IMR-90 (cell line): ENCODE results near the gene PDC. TPM values are rescaled to one million over a fixed set of nuclear protein-coding genes. Genes with fewer than 3 reads are reported as not detected.

Source experiments
- ATAC-seq: fragments of 200-7000 bp; cut with Tn5 transposase; 2 replicates; pipeline ENCODE4 v1.9.1; 2020; ENCODE audit warnings: low read depth, mild to moderate bottlenecking, moderate library complexity
- BruUV-seq: library from RNA; stranded (reverse); fragments of 400-500 nt; replicated peaks from 2 replicates; lab custom pipeline; 2021; lab: Mats Ljungman, UMichigan
- CTCF ChIA-PET: fragments of 300-600 bp; formaldehyde crosslinking; extraction: SDS; loops from one replicate; lab custom pipeline; 2021; ENCODE audit warnings: antibody characterized with exemption; lab: Yijun Ruan, JAX
- POLR2A ChIA-PET: fragments of 300-600 bp; sonication (Branson Sonifier 250); formaldehyde crosslinking; loops from one replicate; lab custom pipeline; 2022; ENCODE audit warnings: antibody characterized with exemption; ENCODE audit not compliant: unreplicated experiment; lab: Charles Lee
- DNase-seq: peaks from one replicate; pipeline ENCODE4 v3.0.0; 2013
- H2AFZ ChIP-seq: replicated peaks from 2 replicates; pipeline ENCODE3; 2013; ENCODE audit warnings: low read length, mild to moderate bottlenecking; ENCODE audit not compliant: poor library complexity
- H2AK5ac ChIP-seq: 2 replicates; pipeline ENCODE4 v1.6.1; 2013; ENCODE audit warnings: low read depth, low read length, inconsistent platforms
- H2AK9ac ChIP-seq: replicated peaks from 2 replicates; pipeline ENCODE3; 2013; ENCODE audit warnings: mild to moderate bottlenecking, low read depth, low read length, moderate library complexity; ENCODE audit not compliant: poor library complexity
- H2BK120ac ChIP-seq: 2 replicates; pipeline ENCODE4 v1.6.1; 2013; ENCODE audit warnings: low read depth, low read length, inconsistent platforms
- H2BK15ac ChIP-seq: 3 replicates; pipeline ENCODE4 v1.6.1; 2013; ENCODE audit warnings: low read depth, low read length, inconsistent platforms
- H2BK20ac ChIP-seq: 2 replicates; pipeline ENCODE4 v1.6.1; 2013; ENCODE audit warnings: low read depth, mild to moderate bottlenecking, inconsistent platforms, low read length, moderate library complexity
- H2BK5ac ChIP-seq: 2 replicates; pipeline ENCODE4 v1.6.1; 2013; ENCODE audit warnings: mild to moderate bottlenecking, low read depth, low read length, inconsistent platforms; ENCODE audit not compliant: poor library complexity, severe bottlenecking
- H3K14ac ChIP-seq: replicated peaks from 2 replicates; pipeline ENCODE4 v1.6.1; 2013; ENCODE audit warnings: low read depth, low read length, inconsistent platforms
- H3K18ac ChIP-seq: 2 replicates; pipeline ENCODE4 v1.6.1; 2013; ENCODE audit warnings: low read depth, low read length, control low read depth
- H3K23ac ChIP-seq: 2 replicates; pipeline ENCODE4 v1.6.1; 2013; ENCODE audit warnings: low read depth, low read length, inconsistent platforms
- H3K27ac ChIP-seq: 2 replicates; pipeline ENCODE4 v1.5.1; 2013; ENCODE audit warnings: mild to moderate bottlenecking, control low read depth, low read length; ENCODE audit not compliant: insufficient read depth
- H3K27me3 ChIP-seq: 2 replicates; pipeline ENCODE4 v1.6.1; 2013; ENCODE audit warnings: low read length; ENCODE audit not compliant: control insufficient read depth, insufficient read depth
- H3K36me3 ChIP-seq: 2 replicates; pipeline ENCODE4 v1.6.1; 2013; ENCODE audit warnings: low read length, mixed read lengths; ENCODE audit not compliant: control insufficient read depth, insufficient read depth
- H3K4ac ChIP-seq: 2 replicates; pipeline ENCODE4 v1.6.1; 2013; ENCODE audit warnings: low read depth, low read length, inconsistent platforms
- H3K4me1 ChIP-seq: 2 replicates; pipeline ENCODE4 v1.6.1; 2013; ENCODE audit warnings: low read length, mixed read lengths; ENCODE audit not compliant: control insufficient read depth, insufficient read depth
- H3K4me2 ChIP-seq: 2 replicates; pipeline ENCODE4 v1.6.1; 2013; ENCODE audit warnings: low read depth, mild to moderate bottlenecking, control low read depth, low read length, moderate library complexity
- H3K4me3 ChIP-seq: 2 replicates; pipeline ENCODE4 v1.5.1; 2013; ENCODE audit warnings: low read depth, mild to moderate bottlenecking, control low read depth, low read length, moderate library complexity; ENCODE audit not compliant: insufficient read depth
- H3K56ac ChIP-seq: 2 replicates; pipeline ENCODE4 v1.6.1; 2013; ENCODE audit warnings: low read length, inconsistent platforms; ENCODE audit not compliant: insufficient read depth; ENCODE audit errors: extremely low read depth
- H3K79me1 ChIP-seq, 2 experiments: 2 replicates each; pipeline ENCODE4 v1.6.1; 2013; ENCODE audit warnings: low read length in 2 of 2, inconsistent platforms in 1 of 2, low read depth in 1 of 2
- H3K9ac ChIP-seq: 2 replicates; pipeline ENCODE4 v1.6.1; 2013; ENCODE audit warnings: low read depth, low read length, control low read depth
- H3K9me1 ChIP-seq: 2 replicates; pipeline ENCODE4 v1.6.1; 2013; ENCODE audit warnings: low read length, inconsistent platforms; ENCODE audit not compliant: insufficient read depth
- H3K9me3 ChIP-seq: 2 replicates; pipeline ENCODE4 v1.6.1; 2013; ENCODE audit warnings: low read length; ENCODE audit not compliant: control insufficient read depth, insufficient read depth
- H4K20me1 ChIP-seq: 2 replicates; pipeline ENCODE4 v1.6.1; 2013; ENCODE audit warnings: low read length, inconsistent platforms; ENCODE audit not compliant: insufficient read depth
- H4K5ac ChIP-seq: 2 replicates; pipeline ENCODE4 v1.6.1; 2013; ENCODE audit warnings: mild to moderate bottlenecking, low read depth, low read length, control low read depth
- H4K8ac ChIP-seq, 2 experiments: 2 replicates each; pipeline ENCODE4 v1.6.1; 2013; ENCODE audit warnings: low read depth in 2 of 2, low read length in 2 of 2, control low read depth in 1 of 2, inconsistent platforms in 1 of 2
- H4K91ac ChIP-seq: 2 replicates; pipeline ENCODE4 v1.6.1; 2013; ENCODE audit warnings: low read depth, low read length, inconsistent platforms; ENCODE audit not compliant: insufficient read depth
- BHLHE40 ChIP-seq: fragments of 150-350 bp; IDR thresholded peaks from 2 replicates; pipeline ENCODE4 v1.6.1; 2016; ENCODE audit warnings: mild to moderate bottlenecking, low read depth, low read length
- CEBPB ChIP-seq: IDR thresholded peaks from 2 replicates; pipeline ENCODE4 v1.6.1; 2012; ENCODE audit warnings: low read depth, low read length, improper control_type of control experiment
- MAFK ChIP-seq: IDR thresholded peaks from 2 replicates; pipeline ENCODE4 v1.6.1; 2012; ENCODE audit warnings: low read depth, low read length, improper control_type of control experiment
- POLR2A ChIP-seq: IDR thresholded peaks from 2 replicates; pipeline ENCODE4 v1.6.1; 2012; ENCODE audit warnings: mild to moderate bottlenecking, low read depth, low read length
- USF2 ChIP-seq: fragments of 150-350 bp; IDR thresholded peaks from 2 replicates; pipeline ENCODE4 v1.6.1; 2017; ENCODE audit warnings: mild to moderate bottlenecking, antibody characterized with exemption, low read length, low read depth
- WGBS, 2 experiments: methylation state at CpG; one replicate each; pipeline versions ENCODE4 v1.1.5 to v1.1.7; 2013; ENCODE audit warnings: missing lambda C conversion rate in 2 of 2; ENCODE audit not compliant: insufficient read length in 1 of 2; ENCODE audit errors: extremely low coverage in 2 of 2; 5-methylcytosine and 5-hydroxymethylcytosine counted together
- dilution Hi-C: fragments of 300-500 bp; cut with HindIII; formaldehyde crosslinking; loops from one replicate; pipeline ENCODE4 v1.14.3; 2018; ENCODE audit warnings: low sequenced_read_pairs; ENCODE audit not compliant: unreplicated experiment
- in situ Hi-C: fragments of 300-500 bp; cut with MboI; formaldehyde crosslinking; loops from 3 replicates; pipeline ENCODE4 v1.14.3; 2019; ENCODE audit warnings: low sequenced_read_pairs, inconsistent platforms, mixed read lengths
- intact Hi-C: fragments of 100-400 bp; cut with micrococcal nuclease; formaldehyde crosslinking; loops from 2 replicates; pipeline ENCODE4 v1.10.0; 2022
- polyA plus RNA-seq, 3 experiments: library from polyadenylated mRNA; depleted of rRNA; stranded (reverse); fragments of >200 nt; gene quantifications; 2 replicates each; pipeline ENCODE4 v1.2.3, GENCODE V29; 2012; ENCODE audit warnings: low replicate concordance in 1 of 3
- total RNA-seq: library from RNA; depleted of rRNA; stranded (reverse); fragments of >200 nt; gene quantifications from 2 replicates; pipeline ENCODE4 v1.2.3, GENCODE V29; 2012

PDC gene
- total and polyA plus RNA-seq, 2 of the 4 experiments (the other 2 are of a cell fraction): not detected

DNA sequence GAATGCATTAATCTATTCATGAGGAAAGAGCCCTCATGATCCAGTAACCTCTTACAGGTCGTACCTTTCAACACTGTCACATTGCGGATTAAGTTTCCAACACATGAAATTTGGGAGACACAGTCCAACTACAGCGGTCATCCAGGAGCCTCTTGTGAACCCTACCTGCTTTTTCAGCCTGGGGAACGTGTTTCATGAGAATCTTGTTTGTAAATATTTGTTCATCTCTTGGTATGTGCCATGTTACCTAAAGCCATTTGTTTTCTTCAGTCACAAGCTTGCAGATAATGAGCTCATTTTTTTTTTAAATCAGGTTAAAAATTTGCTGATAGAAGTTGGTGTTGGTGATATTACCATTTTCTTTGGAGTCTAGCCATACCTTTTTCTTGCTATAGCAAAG, 37.2 kb upstream of the PDC start:
- Histone ChIP-seq H4K8ac (no peak overlapping the region), H2AK5ac (no peak overlapping the region), H2BK20ac (no peak overlapping the region), H3K36me3 (no peaks in the 10 kb centered on the region), H3K23ac (no peak overlapping the region), H3K9me1 (no peaks in the 10 kb centered on the region), H2BK5ac (no peak overlapping the region), H2BK15ac (0 out of 3 replicates have a peak overlapping the region, but pooled peaks have one; percentile 58), H3K9ac (no peak overlapping the region), H3K9me3 (no peaks in the 10 kb centered on the region), H2AK9ac (no peak overlapping the region), H4K91ac (no peak overlapping the region), H4K20me1 (no peaks in the 10 kb centered on the region), H3K56ac (no peak overlapping the region), H3K79me1 (no peaks in the 10 kb centered on the region), H3K18ac (no peak overlapping the region), H3K4me2 (no peak overlapping the region), H3K27ac (no peak overlapping the region), H3K27me3 (no peaks in the 10 kb centered on the region), H2BK120ac (no peak overlapping the region), H3K4ac (no peak overlapping the region), H3K4me1 (peaks cover under 1% of the 10 kb centered on the region; the same call in 1 of the 2 replicates), H3K14ac (no peak overlapping the region; the same call in 1 of the 2 replicates), H3K4me3 (no peak overlapping the region), H4K5ac (no peak overlapping the region), H2AFZ (no peak overlapping the region)
- intact Hi-C loops (no loop called here), dilution Hi-C loops (no loop called here), in situ Hi-C loops (no loop called here)
- WGBS, 2 experiments: 100% methylated on average over 1 of the region's 4 CpGs; no CpG with 5 or more reads in 1 of the 2 experiments
- DNase-seq: no peak
- ATAC-seq: no peak
- ChIA-PET POLR2A (no interaction called here), CTCF (no interaction called here)
- BruUV-seq: no TSS peak
- no peak for TF ChIP-seq BHLHE40
- TF ChIP-seq USF2: no peak
- no peak for TF ChIP-seq MAFK
- TF ChIP-seq CEBPB: no peak
- TF ChIP-seq POLR2A: no peak
